Measurements from ENCODE around the gene MTCH1. TPM values are rescaled to one million over a fixed set of nuclear protein-coding genes. Genes with fewer than 3 reads are reported as not detected.
"Not testable (repeated sequence)": the region's sequence is repeated elsewhere in the genome, so short reads cannot be mapped to it uniquely, and the experiment has no call there.

MTCH1 gene
- total RNA-seq, 1 donor from 2014 or later: 128 TPM

DNA sequence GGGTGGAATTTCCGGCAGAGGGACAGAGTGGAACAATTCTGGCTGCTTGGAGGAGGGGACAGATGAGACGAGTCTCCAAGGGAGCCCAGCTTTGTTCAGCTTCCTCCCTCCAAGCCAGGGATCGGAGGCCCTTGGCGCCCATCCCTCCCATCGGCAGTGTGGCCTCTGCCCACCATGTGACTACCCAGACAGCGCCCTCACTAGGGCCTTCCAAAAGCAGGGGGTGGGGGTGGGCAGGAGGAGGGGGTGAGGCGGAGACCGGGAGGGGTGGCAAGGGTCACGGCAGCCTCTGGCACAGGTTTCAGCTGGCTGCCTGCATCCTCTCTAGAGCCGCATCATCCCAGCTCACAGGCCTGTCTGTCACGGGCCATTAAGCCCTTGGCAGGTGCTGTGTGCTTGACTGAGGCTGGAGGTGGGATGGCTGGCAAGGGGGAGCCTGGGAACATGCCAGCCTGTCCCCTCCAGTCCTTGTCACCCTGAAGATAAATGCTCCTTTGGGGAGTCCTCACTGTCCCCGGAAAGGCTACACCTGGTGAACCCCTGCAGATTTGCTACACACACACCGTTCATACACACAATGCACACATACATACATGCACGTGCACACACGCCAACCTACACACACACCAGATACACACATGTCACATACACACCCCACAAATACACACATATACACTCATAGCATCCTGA lies 13.2 kb upstream of the MTCH1 start:
- intact Hi-C loops (cut with micrococcal nuclease): no loop called here

DNA sequence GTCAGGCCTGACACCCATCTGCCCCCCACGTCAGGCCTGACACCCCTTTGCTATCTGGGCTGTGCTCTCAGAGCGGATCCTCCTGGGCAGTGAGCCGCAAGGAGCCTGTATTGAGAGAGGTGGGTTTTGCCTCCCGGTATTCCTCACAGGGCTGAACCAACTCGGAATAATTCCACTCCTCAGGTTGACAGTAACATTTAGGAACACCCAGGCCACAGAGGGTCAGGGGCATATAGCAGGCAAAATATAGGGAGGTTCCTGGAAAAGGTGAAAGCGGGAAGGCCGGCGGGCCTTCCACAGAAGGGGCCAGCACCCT lies 12.7 kb upstream of the MTCH1 start:
- intact Hi-C loops (cut with micrococcal nuclease): no loop called here

- intact Hi-C loops (cut with micrococcal nuclease): no loop called here
Observed at GRCh38 chr6:36997811-36998722, 12.1 kb upstream of the MTCH1 start.

- intact Hi-C loops (cut with micrococcal nuclease): not testable (repeated sequence)
Observed at GRCh38 chr6:36990401-36990800, 4.4 kb upstream of the MTCH1 start.

GRCh38 chr6:36989264-36989663 lies 3.3 kb upstream of the MTCH1 start:
- intact Hi-C loops (cut with micrococcal nuclease): loop anchor here (5.0 to 10.0 kb wide), 4 partner anchors 304 to 1064 kb away; partner anchors contain the start of genes CMTR1, SRPK1 and STK38

DNA sequence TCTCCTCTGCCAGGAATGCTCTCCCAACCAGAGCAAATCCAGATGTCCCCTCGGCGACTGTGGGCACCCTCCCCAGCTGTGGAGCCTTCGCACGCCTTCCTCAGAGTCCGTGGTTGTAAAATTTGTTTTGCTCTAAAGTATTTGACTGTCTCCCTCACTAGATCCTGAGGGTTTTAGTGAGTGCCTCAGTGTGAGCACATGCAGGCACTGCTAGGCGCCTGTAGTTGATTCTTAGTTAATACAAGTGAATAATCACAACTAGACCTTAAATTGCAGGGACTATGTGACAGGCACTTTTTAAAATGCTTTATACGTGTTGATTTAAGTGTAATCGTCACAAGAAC lies 680 bp upstream of the MTCH1 start:
- intact Hi-C loops (cut with micrococcal nuclease): loop anchor here (1.0 to 10.0 kb wide), 9 partner anchors 32 to 1062 kb away; partner anchors contain the start of genes C6orf89, CMTR1, SRPK1 and STK38

DNA sequence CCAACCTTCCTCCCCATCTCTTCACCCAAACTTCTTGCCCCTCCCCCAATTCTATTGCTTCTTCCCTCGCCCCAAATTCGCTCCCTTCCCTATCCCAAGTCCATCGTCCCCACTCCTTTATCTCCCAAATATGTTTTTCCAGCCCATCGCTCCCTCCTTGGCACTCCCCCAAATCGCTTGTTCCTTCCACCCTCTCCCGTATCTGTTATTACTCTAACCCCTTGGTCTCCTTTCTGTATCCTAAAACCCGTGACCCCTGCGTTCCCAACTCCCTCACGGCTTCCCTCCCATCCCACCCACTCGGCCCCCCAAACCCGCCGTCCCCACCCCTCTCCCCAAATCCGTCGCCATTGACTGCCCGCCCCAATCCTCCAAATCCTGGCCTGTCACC lies 584 bp downstream of the MTCH1 start:
- intact Hi-C loops (cut with micrococcal nuclease): loop anchor here (5.0 to 10.0 kb wide), 4 partner anchors 301 to 1061 kb away; partner anchors contain the start of genes CMTR1, SRPK1 and STK38

DNA sequence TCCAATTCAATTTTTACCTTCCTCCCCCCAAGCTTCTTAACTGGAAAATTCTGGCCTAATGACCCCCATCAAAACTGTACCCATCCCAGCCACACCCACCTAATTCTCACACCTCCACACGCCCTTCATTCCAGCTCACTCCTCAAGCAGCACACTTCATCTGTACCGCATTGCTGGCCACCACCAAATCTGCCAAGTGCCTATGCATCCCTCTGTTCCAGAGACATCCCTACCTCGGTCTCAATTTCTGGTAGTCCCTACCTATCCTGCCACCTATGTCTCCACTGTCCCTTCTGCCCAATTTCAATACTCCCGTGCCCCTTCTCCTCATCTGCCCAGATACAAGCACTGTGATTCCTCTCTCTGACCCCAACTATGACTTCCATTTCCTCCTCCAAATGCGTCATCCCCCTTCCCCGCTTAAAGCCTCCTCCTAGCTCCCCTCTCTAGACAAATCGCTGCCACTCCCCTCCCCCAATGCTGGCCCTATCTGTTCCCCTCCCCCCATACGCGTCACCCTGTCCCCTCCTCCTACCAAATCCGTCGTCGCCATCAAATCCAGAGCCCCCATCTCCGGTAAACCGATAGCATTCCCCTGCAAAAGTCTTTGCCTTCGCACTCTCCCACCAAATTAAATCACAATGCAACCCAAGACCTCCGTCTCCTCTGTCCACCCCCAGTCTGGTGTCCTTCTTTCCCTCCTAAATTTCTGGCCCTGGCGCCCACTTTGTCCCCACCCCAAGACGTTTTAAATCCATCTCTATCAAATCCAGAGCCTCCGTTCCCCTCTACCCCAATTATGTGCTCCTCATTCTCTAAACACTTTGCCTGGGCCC lies 1.2 kb downstream of the MTCH1 start:
- intact Hi-C loops (cut with micrococcal nuclease): loop anchor here (5.0 to 10.0 kb wide), 4 partner anchors 300 to 1060 kb away; partner anchors contain the start of genes CMTR1, SRPK1 and STK38

- intact Hi-C loops (cut with micrococcal nuclease): loop anchor here (10.0 kb wide), 3 partner anchors 299 to 1059 kb away; partner anchors contain the start of genes CMTR1 and SRPK1
Observed at GRCh38 chr6:36983538-36983937, 2.5 kb downstream of the MTCH1 start.

DNA sequence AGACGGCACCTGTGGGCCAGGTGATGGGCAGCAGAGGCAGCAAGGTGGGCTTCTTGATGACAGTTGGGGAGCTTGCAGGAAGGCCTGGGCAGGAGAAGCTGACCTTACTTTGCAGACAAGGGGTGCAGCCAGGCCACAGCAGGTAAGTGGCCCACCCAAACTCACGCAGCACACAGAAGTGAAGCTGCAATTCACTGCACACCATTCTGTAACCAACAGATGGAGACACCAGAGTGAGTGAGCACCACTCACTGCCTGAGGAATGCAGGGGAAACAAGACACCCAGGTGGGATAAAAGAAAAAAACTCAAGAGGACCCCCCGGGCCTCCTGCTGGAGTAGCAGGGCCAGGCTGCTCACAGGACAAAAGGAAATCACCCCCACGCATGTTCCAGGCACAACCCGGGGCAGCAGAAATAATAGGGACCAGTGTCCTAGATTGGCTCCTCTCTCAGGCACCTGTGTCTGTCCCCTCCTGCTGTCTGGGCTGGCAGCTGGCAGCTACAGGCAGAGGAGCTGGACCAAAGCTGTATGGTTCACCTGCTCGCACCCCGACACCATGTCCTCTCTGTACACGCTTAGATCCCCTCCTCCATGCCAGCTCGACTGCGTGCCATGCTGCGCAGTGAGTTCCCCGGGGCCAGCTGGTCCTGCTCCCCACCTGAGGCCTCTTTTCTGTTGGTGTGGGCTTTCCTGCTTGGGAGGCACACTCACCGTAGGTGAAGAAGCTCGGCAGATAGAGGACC lies 4.9 kb downstream of the MTCH1 start:
- intact Hi-C loops (cut with micrococcal nuclease): loop anchor here (10.0 kb wide), 3 partner anchors 296 to 1056 kb away; partner anchors contain the start of genes CMTR1 and SRPK1

GRCh38 chr6:36980129-36980528 lies 5.9 kb downstream of the MTCH1 start:
- intact Hi-C loops (cut with micrococcal nuclease): loop anchor here (10.0 kb wide), 3 partner anchors 295 to 1055 kb away; partner anchors contain the start of genes CMTR1 and SRPK1

GRCh38 chr6:36979347-36979742 lies 6.7 kb downstream of the MTCH1 start:
- intact Hi-C loops (cut with micrococcal nuclease): loop anchor here (1.0 kb wide), 4 partner anchors 39 to 94 kb away; partner anchors contain the start of gene C6orf89

GRCh38 chr6:36978421-36979346 lies 7.3 kb downstream of the MTCH1 start:
- intact Hi-C loops (cut with micrococcal nuclease): loop anchor here (1.0 kb wide), 4 partner anchors 40 to 93 kb away; partner anchors contain the start of gene C6orf89

DNA sequence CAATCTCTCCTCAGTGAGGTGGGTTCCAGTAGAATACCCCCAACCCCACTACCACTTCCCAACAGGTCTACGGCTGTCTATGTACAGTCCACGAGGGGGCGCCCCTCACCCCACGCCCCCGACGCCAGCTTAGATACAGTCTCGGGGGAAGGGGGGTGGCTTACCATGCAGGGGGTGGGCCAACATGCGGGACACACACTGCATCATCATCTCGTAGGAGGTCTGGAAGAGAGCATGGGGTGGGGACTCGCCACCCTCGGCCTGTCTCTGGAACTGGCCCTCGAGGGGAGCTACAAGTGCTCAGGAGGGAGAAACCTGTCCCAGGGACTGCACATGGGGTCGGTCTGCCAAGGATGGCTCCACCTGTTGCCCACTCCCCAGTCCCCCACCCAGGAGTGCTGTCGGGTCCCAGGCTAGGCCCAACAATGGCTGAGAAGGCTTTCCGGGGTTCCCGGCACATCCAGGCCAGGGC lies 8.5 kb downstream of the MTCH1 start:
- intact Hi-C loops (cut with micrococcal nuclease): no loop called here

DNA sequence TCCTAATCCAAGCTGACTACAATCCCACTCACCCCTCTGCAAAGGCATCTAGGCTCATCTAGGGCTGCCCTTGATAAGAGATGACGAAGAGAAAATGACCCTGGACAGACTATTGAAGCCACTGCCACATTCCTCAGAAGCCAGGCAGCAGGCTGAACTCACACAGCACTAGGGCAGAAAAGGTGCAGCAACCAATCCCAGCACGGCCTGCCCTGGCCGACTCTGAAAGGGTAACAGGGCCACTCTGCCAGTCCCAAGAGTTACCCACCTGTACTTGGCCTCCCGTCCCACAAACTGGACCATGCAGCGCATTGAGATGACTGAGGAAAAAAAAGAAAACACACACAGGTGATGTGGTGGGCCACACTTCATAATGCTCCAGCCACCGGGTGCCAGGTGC lies 9.1 kb downstream of the MTCH1 start:
- intact Hi-C loops (cut with micrococcal nuclease): no loop called here

- intact Hi-C loops (cut with micrococcal nuclease): no loop called here
Observed at GRCh38 chr6:36976509-36976908, 9.5 kb downstream of the MTCH1 start.

DNA sequence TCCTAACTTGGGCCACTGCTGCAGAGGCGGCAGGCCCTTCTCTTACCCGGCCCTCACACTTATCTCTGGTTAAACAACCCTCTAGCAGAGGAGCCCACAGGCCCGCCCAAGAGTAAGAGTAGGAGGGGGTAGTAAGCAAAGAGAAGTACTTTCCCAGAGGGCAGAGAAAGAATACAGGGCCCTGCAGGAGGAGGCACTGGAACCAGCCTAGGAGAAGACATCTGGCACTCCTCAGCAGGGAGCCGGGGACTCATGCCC lies 10.1 kb downstream of the MTCH1 start:
- intact Hi-C loops (cut with micrococcal nuclease): no loop called here

DNA sequence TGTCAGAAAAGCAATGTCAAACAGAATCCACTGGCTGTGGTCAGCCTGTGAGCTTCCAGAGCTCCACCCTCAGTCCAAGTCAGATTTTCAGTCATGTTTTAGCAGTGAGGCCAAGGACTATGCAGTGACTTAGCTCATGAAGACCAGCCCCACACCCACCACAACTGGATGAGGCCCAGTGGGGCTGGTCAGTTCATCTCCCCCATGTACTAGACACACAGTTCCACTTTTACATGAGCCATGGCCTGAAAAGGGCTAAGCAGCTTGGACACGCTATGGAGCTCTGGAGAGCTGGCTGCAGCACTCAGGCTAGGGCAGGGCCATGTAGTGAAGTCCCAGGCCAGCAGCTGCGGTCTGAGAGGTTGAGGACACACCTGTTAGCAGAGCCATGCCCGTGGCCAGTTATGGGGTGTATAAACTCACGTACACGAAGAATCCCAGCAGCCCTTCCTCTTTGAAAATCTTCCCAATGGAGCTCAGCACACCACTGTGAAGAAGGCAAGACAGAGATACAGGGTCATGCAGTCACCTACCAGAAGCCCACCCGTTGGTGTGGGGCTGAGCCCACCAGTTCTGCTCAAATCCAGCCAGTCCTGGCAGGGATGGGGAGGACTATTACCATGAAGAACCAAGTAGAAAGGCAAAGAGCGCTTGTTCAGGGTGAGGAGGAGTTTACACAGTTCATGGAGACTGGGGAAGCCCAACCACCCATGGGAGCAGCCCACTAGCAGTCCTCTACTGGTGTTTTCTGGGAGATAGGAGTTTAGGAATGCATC lies 10.6 kb downstream of the MTCH1 start:
- intact Hi-C loops (cut with micrococcal nuclease): no loop called here

- intact Hi-C loops (cut with micrococcal nuclease): no loop called here
Observed at GRCh38 chr6:36973647-36974046, 12.3 kb downstream of the MTCH1 start.
